ENCODE results near the gene RGS19.

Gene RGS19

GRCh38 chr20:64038224-64038564 is 41.1 kb downstream of the RGS19 start:
- TF ChIP-seq CTBP1 (IDR thresholded peaks at IDR 0.05; ENCODE audit: borderline replicate concordance) (no peak), PKNOX1 (IDR thresholded peaks at IDR 0.05) (no peak), LEF1 (IDR thresholded peaks at IDR 0.05; ENCODE audit: borderline replicate concordance) (no peak), ELF4 (IDR thresholded peaks at IDR 0.05) (no peak), FOXM1 (IDR thresholded peaks at IDR 0.05; ENCODE audit: borderline replicate concordance) (no peak), L3MBTL2 (conservative IDR thresholded peaks at IDR 0.05) (no peak), SP1 (IDR thresholded peaks at IDR 0.05) (no peak), FOXA1 (IDR thresholded peaks at IDR 0.05) (no peak), ARNT (IDR thresholded peaks at IDR 0.05) (no peak), SUZ12 (IDR thresholded peaks at IDR 0.05) (no peak)
- POLR2A ChIA-PET, result interaction anchor here (0.8 to 2.1 kb wide), 3 partner anchors 15 to 58 kb away, joined by 3 to 12 read pairs (median 6); partner anchors contain the start of gene TCEA2
- DNase-seq (ENCODE audit: extremely low spot score), result no peak
- CTCF ChIA-PET, result interaction anchor here (0.7 to 1.7 kb wide), 11 partner anchors 9 to 82 kb away, joined by 3 to 10 read pairs (median 5); partner anchors contain the start of genes RGS19 and SAMD10

GRCh38 chr20:64037498-64038213 is 41.7 kb downstream of the RGS19 start:
- no peak for DNase-seq (ENCODE audit: extremely low spot score)
- CTCF ChIA-PET, result interaction anchor here (0.7 to 1.7 kb wide), 6 partner anchors 10 to 64 kb away, joined by 3 to 10 read pairs (median 4); partner anchors contain the start of gene SAMD10
- POLR2A ChIA-PET, result interaction anchor here (1.5 to 2.1 kb wide), 2 partner anchors 10 to 15 kb away, joined by 4 to 12 read pairs; no protein-coding TSS in a partner anchor
- no peak for TF ChIP-seq FOXK2 (IDR thresholded peaks at IDR 0.05)
- no peak for TF ChIP-seq ELF4 (IDR thresholded peaks at IDR 0.05)
- no peak for TF ChIP-seq SUZ12 (IDR thresholded peaks at IDR 0.05)
- TF ChIP-seq FOXA1 (IDR thresholded peaks at IDR 0.05), result no peak
- no peak for TF ChIP-seq LEF1 (IDR thresholded peaks at IDR 0.05; ENCODE audit: borderline replicate concordance)
- TF ChIP-seq BHLHE40 (IDR thresholded peaks at IDR 0.05; ENCODE audit: borderline replicate concordance), result no peak
- TF ChIP-seq L3MBTL2 (conservative IDR thresholded peaks at IDR 0.05), result no peak
- TF ChIP-seq ZNF384 (IDR thresholded peaks at IDR 0.05), result no peak
- no peak for TF ChIP-seq PKNOX1 (IDR thresholded peaks at IDR 0.05)
- no peak for TF ChIP-seq HDGF (IDR thresholded peaks at IDR 0.05; ENCODE audit: borderline replicate concordance)
- TF ChIP-seq NFRKB (IDR thresholded peaks at IDR 0.05), result no peak
- TF ChIP-seq CTBP1 (IDR thresholded peaks at IDR 0.05; ENCODE audit: borderline replicate concordance), result no peak
- no peak for TF ChIP-seq SP1 (IDR thresholded peaks at IDR 0.05)
- TF ChIP-seq TARDBP (IDR thresholded peaks at IDR 0.05), result no peak

- POLR2A ChIA-PET, result interaction anchor here (0.9 to 1.5 kb wide), 2 partner anchors 10 to 25 kb away, joined by 4 read pairs; no protein-coding TSS in a partner anchor
- DNase-seq (ENCODE audit: extremely low spot score), result no peak
- CTCF ChIA-PET, result interaction anchor here (1.5 kb wide), 1 partner anchor 57 kb away, joined by 7 read pairs; the partner anchor contains the start of gene SAMD10
- TF ChIP-seq L3MBTL2 (conservative IDR thresholded peaks at IDR 0.05) (no peak), NFRKB (IDR thresholded peaks at IDR 0.05) (no peak), TARDBP (IDR thresholded peaks at IDR 0.05) (no peak), BHLHE40 (IDR thresholded peaks at IDR 0.05; ENCODE audit: borderline replicate concordance) (no peak), SUZ12 (IDR thresholded peaks at IDR 0.05) (no peak)
These were observed 42.2 kb downstream of the RGS19 start for GRCh38 chr20:64037199-64037497.

GRCh38 chr20:64036346-64037198 is 42.7 kb downstream of the RGS19 start:
- ChIA-PET POLR2A (interaction anchor here (0.9 to 1.5 kb wide), 2 partner anchors 9 to 25 kb away, joined by 4 read pairs; no protein-coding TSS in a partner anchor), CTCF (no interaction called here)
- no peak for DNase-seq (ENCODE audit: extremely low spot score)
- TF ChIP-seq NFRKB (IDR thresholded peaks at IDR 0.05) (no peak), SUZ12 (IDR thresholded peaks at IDR 0.05) (no peak)

- CTCF ChIA-PET, result no interaction called here
- DNase-seq (ENCODE audit: extremely low spot score), result no peak
- POLR2A ChIA-PET, result interaction anchor here (1.5 kb wide), 1 partner anchor 8 kb away, joined by 4 read pairs; no protein-coding TSS in a partner anchor
- TF ChIP-seq TARDBP (IDR thresholded peaks at IDR 0.05), result no peak
- TF ChIP-seq SP1 (IDR thresholded peaks at IDR 0.05), result no peak
- no peak for TF ChIP-seq HDGF (IDR thresholded peaks at IDR 0.05; ENCODE audit: borderline replicate concordance)
- no peak for TF ChIP-seq ARNT (IDR thresholded peaks at IDR 0.05)
- no peak for TF ChIP-seq NFRKB (IDR thresholded peaks at IDR 0.05)
- TF ChIP-seq FOXK2 (IDR thresholded peaks at IDR 0.05), result no peak
- TF ChIP-seq LEF1 (IDR thresholded peaks at IDR 0.05; ENCODE audit: borderline replicate concordance), result no peak
These were observed 43.4 kb downstream of the RGS19 start, which contains the start of gene C20orf204 for GRCh38 chr20:64035933-64036345. TSS of gene C20orf204 (plus strand) at chr20:64036182. CDS start at chr20:64036324, 142 bp downstream.

- DNase-seq (ENCODE audit: extremely low spot score), result no peak
- CTCF ChIA-PET, result no interaction called here
- POLR2A ChIA-PET, result no interaction called here
- no peak for TF ChIP-seq FOXA1 (IDR thresholded peaks at IDR 0.05)
- TF ChIP-seq HDGF (IDR thresholded peaks at IDR 0.05; ENCODE audit: borderline replicate concordance), result no peak
- TF ChIP-seq TARDBP (IDR thresholded peaks at IDR 0.05), result no peak
- TF ChIP-seq FOXM1 (IDR thresholded peaks at IDR 0.05; ENCODE audit: borderline replicate concordance), result no peak
These were observed 44.0 kb downstream of the RGS19 start for GRCh38 chr20:64035066-64035932.

Measured in HEK293T (cell line).